ENCODE measurements around the gene PLEKHG2. TPM values are rescaled to one million over a fixed set of nuclear protein-coding genes. Genes with fewer than 3 reads are reported as not detected.

PLEKHG2 gene
- total RNA-seq, 1 donor = 14.1 TPM

- H3K4me3 ChIP-seq (ENCODE audit: low read depth, low read length) = peak overlapping the region; percentile 94
- DNase-seq (ENCODE audit: low read depth) = peak; percentile 28
- TF ChIP-seq CTCF (IDR thresholded peaks at IDR 0.05; ENCODE audit: insufficient read depth, low read length) = no peak
Observed at GRCh38 chr19:39407660-39408391, 4.6 kb upstream of the PLEKHG2 start.

GRCh38 chr19:39408392-39409207 lies 3.9 kb upstream of the PLEKHG2 start:
- peak; percentile 59 for DNase-seq (ENCODE audit: low read depth)
- TF ChIP-seq CTCF (IDR thresholded peaks at IDR 0.05; ENCODE audit: insufficient read depth, low read length) = no peak

GRCh38 chr19:39409208-39410016 lies 3.1 kb upstream of the PLEKHG2 start:
- no peak for DNase-seq (ENCODE audit: low read depth)
- peak; percentile 5 for TF ChIP-seq CTCF (IDR thresholded peaks at IDR 0.05; ENCODE audit: insufficient read depth, low read length)
- peak overlapping the region; percentile 94 for H3K4me3 ChIP-seq (ENCODE audit: low read depth, low read length)

More at GRCh38 chr19:39408392-39409207, 3.9 kb upstream of the PLEKHG2 start:
- H3K4me3 ChIP-seq (ENCODE audit: low read depth, low read length) = peak overlapping the region; percentile 94

GRCh38 chr19:39410017-39410830 lies 2.2 kb upstream of the PLEKHG2 start:
- TF ChIP-seq CTCF (IDR thresholded peaks at IDR 0.05; ENCODE audit: insufficient read depth, low read length) = no peak
- H3K4me3 ChIP-seq (ENCODE audit: low read depth, low read length) = peak overlapping the region; percentile 74
- DNase-seq (ENCODE audit: low read depth) = peak; percentile 65

- no peak for TF ChIP-seq CTCF (IDR thresholded peaks at IDR 0.05; ENCODE audit: insufficient read depth, low read length)
- DNase-seq (ENCODE audit: low read depth) = no peak
- H3K4me3 ChIP-seq (ENCODE audit: low read depth, low read length) = peak overlapping the region; percentile 74
Observed at GRCh38 chr19:39410831-39411080, 1.7 kb upstream of the PLEKHG2 start.
